GM12878 (cell line): ENCODE measurements around the gene NTPCR. TPM values are rescaled to one million over a fixed set of nuclear protein-coding genes. Genes with fewer than 3 reads are reported as not detected.

Experiments
- ATAC-seq: fragments of 200-7000 bp; cut with Tn5 transposase; 3 replicates; pipeline ENCODE4 v1.9.1; 2020; ENCODE audit warnings: mild to moderate bottlenecking, moderate library complexity
- BruUV-seq: library from RNA; stranded (reverse); fragments of 400-500 nt; replicated peaks from 2 replicates; lab custom pipeline; 2021; lab: Mats Ljungman, UMichigan
- CTCF ChIA-PET: fragments of 300-600 bp; sonication (Branson Sonifier 250); formaldehyde crosslinking; extraction: SDS; loops from one replicate; lab custom pipeline; 2021; ENCODE audit warnings: inconsistent platforms; lab: Yijun Ruan, JAX
- POLR2A ChIA-PET: fragments of 350-600 bp; formaldehyde crosslinking; extraction: SDS; loops from one replicate; lab custom pipeline; 2021; ENCODE audit warnings: inconsistent platforms; lab: Charles Lee
- RAD21 ChIA-PET: fragments of 300-600 bp; sonication (Branson Sonifier 250); formaldehyde crosslinking; loops from one replicate; lab custom pipeline; 2023; ENCODE audit warnings: antibody characterized with exemption; ENCODE audit not compliant: unreplicated experiment; lab: Charles Lee
- SMC1A ChIA-PET: fragments of 300-600 bp; sonication (Branson Sonifier 250); formaldehyde crosslinking; loops from one replicate; lab custom pipeline; 2023; ENCODE audit not compliant: unreplicated experiment, uncharacterized antibody; lab: Charles Lee
- DNase-seq: peaks from one replicate; pipeline ENCODE4 v3.0.0-alpha.2; 2011; ENCODE audit warnings: low read depth, low spot score
- FAIRE-seq: peaks from 3 replicates; lab custom pipeline; 2011; peaks lifted over from hg19 to GRCh38; lab: Jason Lieb, UNC
- H2AFZ ChIP-seq: 2 replicates; pipeline ENCODE4 v1.6.0; 2011; ENCODE audit warnings: low read depth, low read length, control low read depth; ENCODE audit not compliant: control insufficient read depth
- H3K27ac ChIP-seq: 2 replicates; pipeline ENCODE4 v1.5.1; 2011; ENCODE audit warnings: control low read depth; ENCODE audit not compliant: control insufficient read depth, insufficient read depth
- H3K27me3 ChIP-seq, 2 experiments: replicated peaks in 1 of 2; 2 replicates each; pipeline versions ENCODE4 v1.6.0 to v1.6.1; 2011; ENCODE audit warnings: low read length in 1 of 2; ENCODE audit not compliant: control insufficient read depth in 2 of 2, insufficient read depth in 2 of 2
- H3K36me3 ChIP-seq, 2 experiments: 2 replicates each; pipeline ENCODE4 v1.5.1; 2011; ENCODE audit warnings: low read length in 1 of 2; ENCODE audit not compliant: control insufficient read depth in 2 of 2, insufficient read depth in 2 of 2
- H3K4me1 ChIP-seq: 2 replicates; pipeline ENCODE4 v1.6.1; 2011; ENCODE audit warnings: mild to moderate bottlenecking, low read length, moderate library complexity, mixed read lengths; ENCODE audit not compliant: control insufficient read depth, insufficient read depth
- H3K4me2 ChIP-seq: 2 replicates; pipeline ENCODE4 v1.6.0; 2011; ENCODE audit warnings: control low read depth; ENCODE audit not compliant: control insufficient read depth, insufficient read depth
- H3K4me3 ChIP-seq: fragments of 200-600 bp; sonication (generic); 2 replicates; pipeline ENCODE4 v1.5.1; 2016
- H3K79me2 ChIP-seq: 2 replicates; pipeline ENCODE4 v1.6.0; 2011; ENCODE audit warnings: low read length; ENCODE audit not compliant: control insufficient read depth, insufficient read depth
- H3K9ac ChIP-seq: 2 replicates; pipeline ENCODE4 v1.8.0; 2011; ENCODE audit warnings: low read length, control low read depth, mixed read lengths; ENCODE audit not compliant: control insufficient read depth, insufficient read depth
- H3K9me3 ChIP-seq: replicated peaks from 3 replicates; pipeline ENCODE4 v1.5.1; 2011; ENCODE audit warnings: mild to moderate bottlenecking, low read length; ENCODE audit not compliant: control insufficient read depth, insufficient read depth
- H4K20me1 ChIP-seq: 2 replicates; pipeline ENCODE4 v1.6.0; 2011; ENCODE audit not compliant: control insufficient read depth, insufficient read depth
- CBX5 ChIP-seq: sonication (generic); IDR thresholded peaks from 2 replicates; pipeline ENCODE4 v1.6.1; 2016; ENCODE audit warnings: low read depth, moderate library complexity, mild to moderate bottlenecking, inconsistent platforms
- ETV6 ChIP-seq, 2 experiments: fragments of 450-650 bp in 1 of 2; IDR thresholded peaks in 1 of 2; conservative IDR thresholded peaks in 1 of 2; 2 replicates each; pipeline ENCODE4 v1.6.1; 2014; ENCODE audit warnings: antibody characterized with exemption in 1 of 2, borderline replicate concordance in 1 of 2, low read depth in 1 of 2, mild to moderate bottlenecking in 1 of 2, moderate library complexity in 1 of 2
- HCFC1 ChIP-seq: fragments of 150-350 bp; IDR thresholded peaks from 2 replicates; pipeline ENCODE4 v1.6.1; 2014; ENCODE audit warnings: low read length
- IKZF2 ChIP-seq, 2 experiments: fragments of 450-650 bp; IDR thresholded peaks; 2 replicates each; pipeline ENCODE4 v1.6.1; 2017; ENCODE audit warnings: mild to moderate bottlenecking in 2 of 2, moderate library complexity in 2 of 2
- NFIC ChIP-seq: IDR thresholded peaks from 2 replicates; pipeline ENCODE4 v1.6.1; 2012; ENCODE audit warnings: low read depth, mild to moderate bottlenecking, inconsistent platforms, low read length, moderate library complexity
- NR2C1 ChIP-seq: fragments of 450-650 bp; IDR thresholded peaks from 2 replicates; pipeline ENCODE4 v1.6.1; 2017; ENCODE audit warnings: antibody characterized with exemption, mild to moderate bottlenecking, moderate library complexity
- NRF1 ChIP-seq: conservative IDR thresholded peaks from 2 replicates; pipeline ENCODE4 v1.6.1; 2011; ENCODE audit warnings: mild to moderate bottlenecking, low read depth, low read length, improper control_type of control experiment
- POLR2AphosphoS5 ChIP-seq: IDR thresholded peaks from 2 replicates; pipeline ENCODE4 v1.6.1; 2011; ENCODE audit warnings: mild to moderate bottlenecking, low read length, inconsistent platforms
- RAD21 ChIP-seq: IDR thresholded peaks from 2 replicates; pipeline ENCODE4 v1.6.1; 2011; ENCODE audit warnings: mild to moderate bottlenecking, low read depth, low read length, moderate library complexity; ENCODE audit not compliant: insufficient read depth
- SMC3 ChIP-seq: IDR thresholded peaks from 2 replicates; pipeline ENCODE4 v1.6.1; 2011; ENCODE audit warnings: low read length, improper control_type of control experiment, borderline replicate concordance
- SPI1 ChIP-seq: IDR thresholded peaks from 2 replicates; pipeline ENCODE4 v1.6.1; 2011; ENCODE audit warnings: low read depth, mild to moderate bottlenecking, low read length, moderate library complexity, borderline replicate concordance; ENCODE audit not compliant: insufficient read depth
- WGBS: methylation state at CpG from one replicate; pipeline ENCODE4 v1.1.6; 2016; ENCODE audit warnings: low lambda C conversion rate; ENCODE audit not compliant: insufficient replicate concordance, insufficient coverage; ENCODE audit errors: missing lambda C conversion rate; 5-methylcytosine and 5-hydroxymethylcytosine counted together
- in situ Hi-C: fragments of 300-500 bp; cut with MboI; formaldehyde crosslinking; loops from 9 replicates; pipeline ENCODE4 v1.14.3; 2018; ENCODE audit warnings: mixed read lengths
- intact Hi-C: fragments of 100-400 bp; cut with micrococcal nuclease; formaldehyde crosslinking; loops from one replicate; pipeline ENCODE4 v1.14.2; 2022; ENCODE audit not compliant: unreplicated experiment
- polyA plus RNA-seq, 11 experiments: library from polyadenylated mRNA; depleted of rRNA in 4 of 11; unstranded in 6 of 11; stranded (reverse) in 5 of 11; fragments of >200 nt; fragmentation: Nextera tagmentation in 4 of 11; fragmentation: Illumina TruSeq in 1 of 11; extraction: Ambion mirVana in 4 of 11; extraction: Trizol in 1 of 11; gene quantifications; 1 replicate in 1 of 11; 2 replicates in 10 of 11; pipeline versions ENCODE4 v1.2.1 to v1.2.3, GENCODE V29; 2011 to 2016; ENCODE audit warnings: inconsistent platforms in 2 of 11, missing spikeins in 2 of 11, low read depth in 1 of 11
- total RNA-seq, 4 experiments: library from RNA; depleted of rRNA in 3 of 4; stranded (reverse); fragments of >200 nt in 3 of 4; fragmentation: Illumina TruSeq in 1 of 4; extraction: Trizol in 1 of 4; gene quantifications; 2 replicates each; pipeline versions ENCODE4 v1.2.1 to v1.2.3, GENCODE V29; 2013 to 2021

NTPCR gene
- total and polyA plus RNA-seq, 10 of the 15 experiments (the other 5 are each of a cell fraction or from before 2014, with no cell fraction given), result 25.4 to 109 (median 56.6) TPM

GRCh38 chr1:232938926-232939325, 11.5 kb upstream of the NTPCR start:
- RAD21 ChIA-PET, result no interaction called here
- WGBS, result 88% methylated on average over 11 of the region's 11 CpGs

GRCh38 chr1:232939748-232940147, 10.7 kb upstream of the NTPCR start:
- Histone ChIP-seq H4K20me1 (no peaks in the 10 kb centered on the region), H3K79me2 (no peaks in the 10 kb centered on the region), H3K4me3 (no peak overlapping the region), H3K9me3 (no peaks in the 10 kb centered on the region; the same call in 2 of the 3 replicates), H3K4me2 (no peak overlapping the region), H3K4me1 (peaks cover 9% of the 10 kb centered on the region), H3K9ac (no peak overlapping the region), H2AFZ (no peak overlapping the region), H3K27ac (no peak overlapping the region), H3K36me3 (no peaks in the 10 kb centered on the region), H3K27me3 (no peaks in the 10 kb centered on the region)
- FAIRE-seq (no peak), ATAC-seq (no peak), DNase-seq (no peak)
- no TSS peak for BruUV-seq
- ChIA-PET POLR2A (no interaction called here), CTCF (no interaction called here), SMC1A (no interaction called here), RAD21 (interaction anchor here (0.6 kb wide), 1 partner anchor 34 kb away, joined by 3 read pairs; no protein-coding TSS in a partner anchor)
- in situ Hi-C loops, result no loop called here
- TF ChIP-seq NR2C1 (no peak), ETV6 (conservative IDR thresholded peaks at IDR 0.05 in 1 of 2, IDR thresholded peaks at IDR 0.05 in 1 of 2; ENCODE audit: borderline replicate concordance in 1 of 2, low read depth in 1 of 2) (no peak), NRF1 (no peak), CBX5 (no peak)
- WGBS, result 24% methylated on average over 2 of the region's 2 CpGs
- intact Hi-C loops, result no loop called here

More at GRCh38 chr1:232938926-232939325, 11.5 kb upstream of the NTPCR start:
- ChIA-PET POLR2A (no interaction called here), SMC1A (no interaction called here), CTCF (no interaction called here)
- no peak for TF ChIP-seq IKZF2 (IDR thresholded peaks at IDR 0.05)
- no peak for TF ChIP-seq SPI1
- no peak for TF ChIP-seq HCFC1
- no peak for TF ChIP-seq SMC3
- no peak for TF ChIP-seq POLR2AphosphoS5
- TF ChIP-seq NFIC, result no peak
- no peak for TF ChIP-seq RAD21
- Histone ChIP-seq H3K79me2 (no peaks in the 10 kb centered on the region), H3K9me3 (no peaks in the 10 kb centered on the region), H3K4me1 (peaks cover 3% of the 10 kb centered on the region), H3K27me3 (no peaks in the 10 kb centered on the region), H3K4me2 (no peak overlapping the region), H3K9ac (no peak overlapping the region), H3K4me3 (no peak overlapping the region), H3K36me3 (no peaks in the 10 kb centered on the region), H4K20me1 (no peaks in the 10 kb centered on the region), H3K27ac (no peak overlapping the region), H2AFZ (no peak overlapping the region)
- BruUV-seq, result no TSS peak
- DNase-seq (no peak), ATAC-seq (no peak), FAIRE-seq (no peak)
- intact Hi-C loops, result no loop called here
- in situ Hi-C loops, result no loop called here
